Stimulated activated naive CD8-positive, alpha-beta T cell treated with anti-CD3 and anti-CD28 coated beads, Interleukin-15, Interleukin-2, amounts not matched to agents 100 ng/mL and 50 ng/mL, for 24 hours (primary cell): ENCODE measurements around the gene LCE2D.
"Not testable (repeated sequence)": the region's sequence is repeated elsewhere in the genome, so short reads cannot be mapped to it uniquely, and the experiment has no call there.

Source experiments
- H3K27ac Mint-ChIP-seq: one replicate; pipeline ENCODE4 v1.8.0; 2021; ENCODE audit warnings: mild to moderate bottlenecking, mixed read lengths
- H3K27me3 Mint-ChIP-seq: one replicate; pipeline ENCODE4 v1.8.0; 2021; ENCODE audit warnings: mixed read lengths
- H3K36me3 Mint-ChIP-seq: one replicate; pipeline ENCODE4 v1.8.0; 2021; ENCODE audit warnings: low read depth, mixed read lengths
- H3K4me1 Mint-ChIP-seq: one replicate; pipeline ENCODE4 v1.8.0; 2021; ENCODE audit warnings: low read depth, mixed read lengths
- H3K4me3 Mint-ChIP-seq: one replicate; pipeline ENCODE4 v1.8.0; 2021; ENCODE audit warnings: mild to moderate bottlenecking, mixed read lengths
- H3K9me3 Mint-ChIP-seq: one replicate; pipeline ENCODE4 v1.8.0; 2021; ENCODE audit warnings: mixed read lengths

The LCE2D gene

GRCh38 chr1:152667648-152668047, 4.5 kb downstream of the LCE2D start:
- no peak overlapping the region for H3K4me3 Mint-ChIP-seq
- H3K27ac Mint-ChIP-seq = no peak overlapping the region
- peaks cover 21% of the 10 kb centered on the region for H3K27me3 Mint-ChIP-seq
- no peaks in the 10 kb centered on the region for H3K4me1 Mint-ChIP-seq
- H3K9me3 Mint-ChIP-seq = no peaks in the 10 kb centered on the region
- H3K36me3 Mint-ChIP-seq = no peaks in the 10 kb centered on the region

DNA sequence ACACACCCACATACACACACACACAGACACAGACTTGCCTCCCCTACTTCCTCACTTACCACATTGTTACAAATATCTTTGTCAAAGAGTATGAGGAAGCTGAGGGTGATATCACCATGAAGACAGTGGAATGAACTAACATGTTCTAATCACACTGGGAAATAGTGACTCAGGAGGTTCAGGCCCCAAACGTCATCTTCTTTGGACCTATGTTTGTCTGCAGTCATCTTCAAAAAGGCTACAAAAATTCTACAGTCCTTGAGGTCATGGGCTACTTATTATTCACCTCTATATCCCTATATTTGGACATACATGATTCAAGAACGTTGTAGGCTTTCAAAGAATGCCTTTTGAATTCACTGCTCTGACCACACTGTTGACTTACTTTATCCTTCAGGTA, 9.8 kb downstream of the LCE2D start:
- no peaks in the 10 kb centered on the region for H3K36me3 Mint-ChIP-seq
- H3K27me3 Mint-ChIP-seq = peaks cover 24% of the 10 kb centered on the region
- H3K4me1 Mint-ChIP-seq = no peaks in the 10 kb centered on the region
- no peak overlapping the region for H3K4me3 Mint-ChIP-seq
- no peaks in the 10 kb centered on the region for H3K9me3 Mint-ChIP-seq
- H3K27ac Mint-ChIP-seq = no peak overlapping the region

DNA sequence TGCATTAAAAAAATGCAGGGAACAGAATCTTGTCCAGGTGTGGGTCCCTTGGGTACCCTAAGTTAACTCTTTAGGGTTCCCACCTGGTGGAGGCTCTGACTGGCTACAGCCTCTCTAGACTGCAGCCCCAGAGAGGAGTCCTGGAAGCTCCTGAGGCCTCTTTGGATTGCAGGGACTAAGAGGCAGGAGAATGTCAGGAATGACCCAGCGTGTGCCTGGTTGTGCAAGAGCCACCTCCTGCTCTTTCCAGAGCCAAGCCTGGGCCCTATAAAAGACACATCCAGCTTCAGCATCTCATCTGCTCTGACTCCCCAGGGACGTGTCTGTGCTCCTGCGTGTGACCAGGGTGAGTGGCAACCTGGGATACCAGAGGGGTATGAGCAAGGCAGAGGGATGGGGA, 11.8 kb downstream of the LCE2D start, which contains the start of gene LCE2C:
Gene LCE2C (plus strand): TSS at position 297 of the 400 bp plus-strand sequence. CDS start 737 bp downstream, outside the sequence.
- peaks cover 26% of the 10 kb centered on the region for H3K27me3 Mint-ChIP-seq
- H3K4me3 Mint-ChIP-seq, H3K36me3 Mint-ChIP-seq, H3K27ac Mint-ChIP-seq, H3K9me3 Mint-ChIP-seq, H3K4me1 Mint-ChIP-seq: not testable (repeated sequence)

GRCh38 chr1:152679459-152679858, 16.3 kb downstream of the LCE2D start:
- Mint-ChIP-seq H3K27me3 (peaks cover 24% of the 10 kb centered on the region), H3K4me3 (no peak overlapping the region), H3K4me1 (no peaks in the 10 kb centered on the region)

GRCh38 chr1:152681616-152682015, 18.4 kb downstream of the LCE2D start:
- Mint-ChIP-seq H3K9me3 (no peaks in the 10 kb centered on the region), H3K4me3 (no peak overlapping the region), H3K36me3 (no peaks in the 10 kb centered on the region), H3K27me3 (peaks cover 18% of the 10 kb centered on the region), H3K27ac (no peak overlapping the region), H3K4me1 (no peaks in the 10 kb centered on the region)

More at GRCh38 chr1:152679459-152679858, 16.3 kb downstream of the LCE2D start:
- Mint-ChIP-seq H3K9me3 (no peaks in the 10 kb centered on the region), H3K36me3 (no peaks in the 10 kb centered on the region), H3K27ac (no peak overlapping the region)

DNA sequence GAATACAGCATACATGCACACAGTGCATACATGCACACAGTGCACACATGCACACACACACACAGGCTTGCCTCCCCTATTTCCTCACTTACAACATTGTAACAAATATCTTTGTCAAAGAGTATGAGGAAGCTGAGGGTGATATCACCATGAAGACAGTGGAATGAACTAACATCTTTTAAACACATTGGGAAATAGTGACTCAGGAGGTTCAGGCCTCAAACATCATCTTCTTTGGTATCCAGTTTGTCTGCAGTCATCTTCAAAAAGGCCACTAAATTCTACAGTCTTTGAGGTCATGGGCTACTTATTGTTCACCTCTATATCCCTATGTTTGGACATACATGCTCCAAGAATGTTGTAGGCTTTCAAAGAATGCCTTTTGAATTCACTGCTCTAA, 20.7 kb downstream of the LCE2D start:
- H3K27ac Mint-ChIP-seq = no peak overlapping the region
- H3K36me3 Mint-ChIP-seq = no peaks in the 10 kb centered on the region
- H3K4me3 Mint-ChIP-seq = no peak overlapping the region
- H3K9me3 Mint-ChIP-seq = no peaks in the 10 kb centered on the region
- no peaks in the 10 kb centered on the region for H3K4me1 Mint-ChIP-seq
- H3K27me3 Mint-ChIP-seq = peaks cover 18% of the 10 kb centered on the region

GRCh38 chr1:152685823-152686222, 22.6 kb downstream of the LCE2D start, which contains the start of gene LCE2B:
Gene LCE2B, plus strand, starts transcription at chr1:152686123. Its CDS starts 721 bp downstream, at chr1:152686844.
- H3K36me3 Mint-ChIP-seq, H3K4me1 Mint-ChIP-seq, H3K4me3 Mint-ChIP-seq, H3K27ac Mint-ChIP-seq, H3K9me3 Mint-ChIP-seq: not testable (repeated sequence)
- H3K27me3 Mint-ChIP-seq = peaks cover 26% of the 10 kb centered on the region

- no peaks in the 10 kb centered on the region for H3K9me3 Mint-ChIP-seq
- H3K27me3 Mint-ChIP-seq = peaks cover 8% of the 10 kb centered on the region
- H3K27ac Mint-ChIP-seq = no peak within 1 kb of the TSS
- H3K4me1 Mint-ChIP-seq = no peaks in the 10 kb centered on the region
- no peak within 1 kb of the TSS for H3K4me3 Mint-ChIP-seq
- no peaks in the 10 kb centered on the region for H3K36me3 Mint-ChIP-seq
Measured at GRCh38 chr1:152697701-152698600, 34.8 kb downstream of the LCE2D start, which contains the start of gene LCE2A. Gene LCE2A, plus strand, starts transcription at chr1:152698345. Its CDS starts 557 bp downstream, at chr1:152698902.

- Mint-ChIP-seq H3K36me3 (no peaks in the 10 kb centered on the region), H3K27me3 (peaks cover 12% of the 10 kb centered on the region), H3K4me1 (no peaks in the 10 kb centered on the region), H3K27ac (no peak overlapping the region), H3K4me3 (no peak overlapping the region), H3K9me3 (no peaks in the 10 kb centered on the region)
Measured at GRCh38 chr1:152699746-152700145, 36.6 kb downstream of the LCE2D start.

GRCh38 chr1:152707860-152708259, 44.7 kb downstream of the LCE2D start, which contains the start of gene LCE4A:
Gene LCE4A, plus strand, starts transcription at chr1:152708160. Its CDS starts 916 bp downstream, at chr1:152709076.
- Mint-ChIP-seq H3K36me3 (no peaks in the 10 kb centered on the region), H3K27me3 (peaks cover 36% of the 10 kb centered on the region), H3K9me3 (no peaks in the 10 kb centered on the region), H3K27ac (no peak within 1 kb of the TSS), H3K4me1 (no peaks in the 10 kb centered on the region), H3K4me3 (no peak within 1 kb of the TSS)
